Inflammatory macrophage (primary cell): Measurements from ENCODE around the gene PNRC1.
"Not testable (repeated sequence)": the region's sequence is repeated elsewhere in the genome, so short reads cannot be mapped to it uniquely, and the experiment has no call there.

Experiments
- DNase-seq, 2 donors: peaks; one replicate each; pipeline ENCODE4 v3.0.0-alpha.2; 2020 to 2022

PNRC1 gene

GRCh38 chr6:89059227-89059626 is 21.3 kb upstream of the PNRC1 start:
- no peak for DNase-seq

- DNase-seq, result no peak
Measured at GRCh38 chr6:89063881-89064280, 16.7 kb upstream of the PNRC1 start.

GRCh38 chr6:89064931-89065330 is 15.6 kb upstream of the PNRC1 start:
- DNase-seq, result not testable (repeated sequence)

DNA sequence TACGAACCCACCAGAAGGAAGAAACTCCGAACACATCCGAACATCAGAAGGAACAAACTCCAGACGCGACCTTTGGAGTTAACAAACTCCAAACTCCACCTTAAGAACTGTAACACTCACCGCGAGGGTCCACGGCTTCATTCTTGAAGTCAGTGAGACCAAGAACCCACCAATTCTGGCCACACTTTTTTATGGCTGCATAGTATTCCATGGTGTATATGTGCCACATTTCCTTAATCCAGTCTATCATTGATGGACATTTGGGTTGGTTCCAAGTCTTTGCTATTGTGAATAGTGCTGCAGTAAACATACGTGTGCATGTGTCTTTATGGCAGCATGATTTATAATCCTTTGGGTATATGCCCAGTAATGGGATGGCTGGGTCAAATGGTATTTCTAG is 14.4 kb upstream of the PNRC1 start:
- not testable (repeated sequence) for DNase-seq

- peak; percentile 84 to 85 for DNase-seq
Measured at GRCh38 chr6:89066940-89067646, 13.5 kb upstream of the PNRC1 start.

GRCh38 chr6:89067796-89068195 is 12.8 kb upstream of the PNRC1 start:
- DNase-seq, result no peak

DNA sequence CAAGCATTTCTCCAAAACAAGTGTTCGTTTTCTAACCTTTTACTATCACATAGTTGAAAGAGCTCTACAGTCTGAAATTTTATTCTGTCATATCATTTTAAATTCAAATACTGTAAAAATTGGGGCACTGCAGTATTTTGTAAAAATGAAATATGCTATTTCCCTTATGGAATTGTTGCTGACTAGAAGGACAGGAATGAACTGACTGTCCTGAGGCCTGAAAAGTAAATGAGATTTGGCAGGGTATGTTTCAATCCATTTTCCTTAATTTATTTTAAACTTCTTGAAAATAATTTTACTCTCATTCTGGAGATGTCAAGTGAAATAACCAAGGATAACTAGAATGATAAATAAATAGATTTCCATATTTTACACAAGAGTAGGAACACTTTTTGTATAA is 11.9 kb upstream of the PNRC1 start:
- DNase-seq, result no peak

GRCh38 chr6:89069536-89070163 is 10.9 kb upstream of the PNRC1 start:
- no peak for DNase-seq

- no peak for DNase-seq
Measured at GRCh38 chr6:89071036-89071435, 9.5 kb upstream of the PNRC1 start.

GRCh38 chr6:89073014-89073620 is 7.4 kb upstream of the PNRC1 start:
- peak; percentile 79 to 84 for DNase-seq

- no peak for DNase-seq
Measured at GRCh38 chr6:89073840-89074239, 6.7 kb upstream of the PNRC1 start.

GRCh38 chr6:89079511-89080234 is 878 bp upstream of the PNRC1 start:
- DNase-seq, result peak; percentile 51 to 66

DNA sequence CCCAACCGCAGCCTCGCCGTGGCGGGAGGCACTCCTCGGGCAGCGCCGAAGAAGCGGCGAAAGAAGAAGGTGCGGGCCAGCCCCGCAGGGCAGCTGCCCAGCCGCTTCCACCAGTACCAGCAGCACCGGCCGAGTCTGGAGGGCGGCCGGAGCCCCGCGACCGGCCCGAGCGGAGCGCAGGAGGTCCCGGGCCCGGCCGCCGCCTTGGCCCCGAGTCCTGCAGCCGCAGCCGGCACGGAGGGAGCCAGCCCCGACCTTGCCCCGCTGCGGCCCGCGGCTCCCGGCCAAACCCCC is 525 bp downstream of the PNRC1 start:
- peak in 1 of 2 donors; percentile 34 for DNase-seq

DNA sequence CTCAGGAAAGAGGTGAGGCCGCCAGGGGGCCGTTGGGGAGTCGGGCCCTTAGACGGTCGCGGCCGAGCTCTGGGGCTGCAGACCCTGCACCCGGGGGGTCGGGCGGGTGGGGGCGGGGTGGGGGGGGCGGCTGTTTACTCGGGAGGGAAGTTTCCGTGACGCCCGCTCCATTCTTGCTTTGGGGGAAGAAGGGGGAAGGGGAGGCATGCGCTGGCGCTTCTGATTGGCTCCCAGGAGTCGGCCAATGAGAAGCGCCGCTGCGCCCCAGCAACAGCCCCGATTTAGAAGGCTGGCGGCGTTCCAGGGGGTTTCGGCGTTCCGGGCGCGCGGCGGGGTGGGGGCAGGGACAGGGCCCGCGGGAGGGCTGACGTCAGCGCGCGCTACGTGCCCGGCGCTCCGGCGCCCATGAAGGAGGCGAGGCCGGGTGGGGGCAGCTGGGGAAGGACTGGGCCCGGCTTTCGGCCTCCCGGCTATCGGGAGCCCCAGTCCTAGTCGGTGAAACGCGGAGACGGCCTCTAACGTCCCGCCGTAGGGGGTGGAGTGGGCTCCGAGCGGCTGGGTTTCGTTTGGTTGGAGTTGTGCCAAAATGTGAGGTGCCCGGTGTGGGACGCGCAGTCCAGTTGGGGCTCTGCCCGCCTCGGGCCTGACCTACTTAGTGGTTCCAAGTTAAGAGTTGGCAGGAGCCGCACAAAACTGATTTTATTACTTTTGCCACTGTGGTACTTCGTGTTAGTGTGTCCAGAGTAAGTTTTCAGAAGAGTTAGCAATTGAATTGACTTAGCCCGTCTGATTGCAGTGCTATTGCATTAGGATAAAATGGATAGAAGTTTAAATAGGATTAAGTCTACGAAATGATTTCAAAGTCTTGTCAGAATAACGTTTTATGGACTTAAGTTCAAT is 1.1 kb downstream of the PNRC1 start:
- peak; percentile 97 to 98 for DNase-seq

GRCh38 chr6:89082486-89082891 is 1.9 kb downstream of the PNRC1 start:
- DNase-seq, result peak; percentile 11 to 34

DNA sequence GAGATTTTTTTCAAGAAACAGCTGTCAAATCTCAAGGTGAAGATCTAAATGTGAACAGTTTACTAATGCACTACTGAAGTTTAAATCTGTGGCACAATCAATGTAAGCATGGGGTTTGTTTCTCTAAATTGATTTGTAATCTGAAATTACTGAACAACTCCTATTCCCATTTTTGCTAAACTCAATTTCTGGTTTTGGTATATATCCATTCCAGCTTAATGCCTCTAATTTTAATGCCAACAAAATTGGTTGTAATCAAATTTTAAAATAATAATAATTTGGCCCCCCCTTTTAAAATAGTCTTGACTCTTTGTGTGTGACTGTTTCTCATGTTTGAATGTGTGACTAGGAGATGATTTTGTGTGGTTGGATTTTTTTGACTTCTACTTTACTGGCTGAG is 4.0 kb downstream of the PNRC1 start:
- DNase-seq, result no peak

DNA sequence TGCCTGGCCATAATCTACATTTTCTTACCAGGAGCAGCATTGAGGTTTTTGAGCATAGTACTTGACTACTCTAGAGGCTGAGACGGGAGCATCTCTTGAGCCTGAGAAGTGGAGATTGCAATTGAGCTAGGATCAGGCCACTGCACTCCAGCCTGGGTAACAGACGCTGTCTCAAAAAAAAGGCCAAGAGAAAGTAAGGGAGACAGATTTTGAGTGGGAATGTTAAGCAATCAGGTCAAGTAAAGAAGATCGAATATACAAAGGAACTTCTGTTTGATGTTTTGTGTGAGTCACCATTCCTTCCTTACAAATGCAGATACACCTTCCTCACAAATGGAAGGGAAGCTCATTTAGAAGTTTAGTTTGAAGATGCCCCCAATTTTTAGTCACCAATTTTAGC is 4.4 kb downstream of the PNRC1 start:
- DNase-seq, result no peak

DNA sequence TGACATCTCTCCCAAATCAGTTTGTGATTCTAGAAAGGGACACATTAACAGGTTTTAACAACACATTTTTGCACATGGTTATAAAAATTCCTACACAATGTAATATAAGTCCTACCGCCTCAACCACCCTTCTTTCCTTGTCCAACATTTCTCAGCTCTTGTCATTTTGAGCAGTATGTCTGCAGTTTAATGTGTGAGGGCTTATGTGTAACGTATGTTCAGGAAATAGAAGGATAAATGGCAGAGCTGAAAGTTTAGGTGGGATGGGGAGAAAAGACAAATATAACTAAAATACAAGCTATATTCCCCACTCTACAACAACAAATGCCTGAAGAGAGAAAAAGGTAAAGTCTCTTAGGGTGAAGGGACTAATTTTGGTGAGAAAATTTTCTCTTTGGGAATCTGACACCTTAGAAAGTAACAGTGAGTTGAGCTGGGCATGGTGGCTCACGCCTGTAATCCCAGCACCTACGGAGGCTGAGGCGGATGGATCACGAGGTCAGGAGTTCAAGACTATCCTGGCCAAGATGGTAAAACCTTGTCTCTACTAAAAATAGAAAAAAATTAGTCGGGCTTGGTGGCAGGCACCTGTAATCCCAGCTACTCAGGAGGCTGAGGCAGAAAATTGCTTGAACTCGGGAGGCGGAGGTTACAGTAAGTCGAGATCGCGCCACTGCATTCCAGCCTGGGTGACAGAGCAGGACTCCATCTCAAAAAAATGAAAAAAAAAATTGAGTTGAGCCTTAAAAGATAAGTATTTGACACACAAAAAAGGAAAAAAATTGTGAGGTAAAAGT is 5.1 kb downstream of the PNRC1 start:
- DNase-seq, result no peak

GRCh38 chr6:89087881-89088280 is 7.3 kb downstream of the PNRC1 start:
- DNase-seq, result peak; percentile 70 to 84

DNA sequence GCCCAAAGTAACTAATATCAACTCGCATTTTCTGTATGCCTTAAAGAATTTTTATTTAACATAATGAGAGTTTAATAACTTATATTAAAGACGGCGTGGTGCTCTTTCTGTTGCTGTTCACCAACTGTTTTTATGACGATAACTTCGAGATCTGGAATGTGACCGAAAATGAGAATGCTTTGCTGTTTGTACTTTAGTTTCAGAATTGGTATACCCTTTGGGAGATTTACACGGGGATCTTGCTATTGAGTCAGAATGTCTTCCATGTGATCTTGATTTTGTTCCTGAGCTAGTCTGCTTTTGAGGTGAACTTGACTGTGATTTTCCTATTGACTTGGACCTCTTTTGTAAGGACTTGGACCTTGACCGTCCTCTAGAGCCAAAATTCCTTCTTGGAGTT is 17.9 kb downstream of the PNRC1 start:
- no peak for DNase-seq

DNA sequence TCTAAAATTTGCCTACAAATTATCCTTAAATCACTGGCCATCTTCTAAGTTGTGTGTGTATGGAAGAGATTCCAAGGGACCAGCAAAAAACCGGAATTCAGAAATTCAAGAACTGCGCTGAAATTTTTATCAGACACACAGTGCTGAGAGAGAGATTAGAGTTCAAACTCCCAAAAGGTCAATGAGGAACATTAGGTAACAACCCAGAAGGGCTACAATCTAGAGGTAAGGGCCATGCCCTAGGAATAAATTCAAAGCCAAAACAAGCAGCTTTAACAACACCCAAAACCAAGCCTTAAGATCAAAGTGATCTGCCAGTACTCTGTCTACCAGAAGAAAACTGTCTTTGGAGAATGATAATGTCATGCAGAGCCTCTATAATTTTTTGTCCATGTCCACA is 19.6 kb downstream of the PNRC1 start:
- DNase-seq, result no peak

- DNase-seq, result no peak
Measured at GRCh38 chr6:89110284-89110683, 29.7 kb downstream of the PNRC1 start.
